Adrenal gland (tissue), 5 donors: Measurements from ENCODE around the gene SMIM10L2A.

ENCODE experiments used
- POLR2A ChIP-seq, 2 donors: fragments of 450-650 bp; IDR thresholded peaks; one replicate each; pipeline ENCODE4 v1.6.1; 2017; ENCODE audit warnings: antibody characterized with exemption in 2 of 2, mild to moderate bottlenecking in 2 of 2, moderate library complexity in 1 of 2
- TF ChIP-seq, protein P1 (sequence below), 6 experiments: fragments of 450-650 bp in 4 of 6; fragments of 200-600 bp in 2 of 6; sonication (generic) in 1 of 6; IDR thresholded peaks; 1 replicate in 5 of 6; 2 replicates in 1 of 6; pipeline versions ENCODE4 v1.5.1 to v1.8.0; 2016 to 2021; ENCODE audit warnings: antibody characterized with exemption in 6 of 6, mild to moderate bottlenecking in 2 of 6, moderate library complexity in 1 of 6
- donor health status: DM: no; HTN: no; CAD: no.

DNA sequence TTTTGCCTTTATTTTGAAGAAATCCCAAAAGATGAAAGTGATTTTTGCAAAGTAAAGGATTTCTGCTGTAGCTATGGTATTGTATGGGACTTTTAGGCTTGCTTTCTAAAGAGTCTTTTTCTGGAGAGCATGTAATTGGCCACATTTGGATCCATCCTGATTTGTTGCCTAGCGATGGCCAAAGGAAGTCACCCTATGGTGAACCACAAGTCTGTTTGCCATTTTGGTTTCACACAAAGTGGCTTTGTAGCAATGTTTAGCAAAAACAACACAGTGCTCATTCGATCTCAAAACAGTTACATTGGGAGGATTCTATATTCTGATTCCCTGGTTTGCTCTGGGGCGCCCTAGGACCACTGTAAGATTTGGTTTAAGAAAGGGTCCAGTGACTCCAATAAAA is 54.6 kb downstream of the SMIM10L2A start:
- TF ChIP-seq, protein P1, sequence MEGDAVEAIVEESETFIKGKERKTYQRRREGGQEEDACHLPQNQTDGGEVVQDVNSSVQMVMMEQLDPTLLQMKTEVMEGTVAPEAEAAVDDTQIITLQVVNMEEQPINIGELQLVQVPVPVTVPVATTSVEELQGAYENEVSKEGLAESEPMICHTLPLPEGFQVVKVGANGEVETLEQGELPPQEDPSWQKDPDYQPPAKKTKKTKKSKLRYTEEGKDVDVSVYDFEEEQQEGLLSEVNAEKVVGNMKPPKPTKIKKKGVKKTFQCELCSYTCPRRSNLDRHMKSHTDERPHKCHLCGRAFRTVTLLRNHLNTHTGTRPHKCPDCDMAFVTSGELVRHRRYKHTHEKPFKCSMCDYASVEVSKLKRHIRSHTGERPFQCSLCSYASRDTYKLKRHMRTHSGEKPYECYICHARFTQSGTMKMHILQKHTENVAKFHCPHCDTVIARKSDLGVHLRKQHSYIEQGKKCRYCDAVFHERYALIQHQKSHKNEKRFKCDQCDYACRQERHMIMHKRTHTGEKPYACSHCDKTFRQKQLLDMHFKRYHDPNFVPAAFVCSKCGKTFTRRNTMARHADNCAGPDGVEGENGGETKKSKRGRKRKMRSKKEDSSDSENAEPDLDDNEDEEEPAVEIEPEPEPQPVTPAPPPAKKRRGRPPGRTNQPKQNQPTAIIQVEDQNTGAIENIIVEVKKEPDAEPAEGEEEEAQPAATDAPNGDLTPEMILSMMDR (IDR thresholded peaks at IDR 0.05) = no peak
- no peak for TF ChIP-seq POLR2A (IDR thresholded peaks at IDR 0.05)
